HG03025 (cell line): ENCODE measurements around the gene CAPG.
A peak's percentile ranks its signal among the peaks of the same experiment; 100 is the strongest.
"Not testable (repeated sequence)": the region's sequence is repeated elsewhere in the genome, so short reads cannot be mapped to it uniquely, and the experiment has no call there.

Experiments used
- ATAC-seq: cut with Tn5 transposase; IDR thresholded peaks from one replicate; pipeline ENCODE4 v1.9.1; 2021; ENCODE audit warnings: mild to moderate bottlenecking, moderate library complexity; ENCODE audit not compliant: unreplicated experiment, low FRiP score

Gene CAPG

GRCh38 chr2:85421260-85422071 lies 11.3 kb upstream of the CAPG start:
- ATAC-seq: no peak

GRCh38 chr2:85420536-85421259 lies 10.5 kb upstream of the CAPG start:
- peak; percentile 48 for ATAC-seq

- no peak for ATAC-seq
These were observed 9.0 kb upstream of the CAPG start for GRCh38 chr2:85419009-85419675.

GRCh38 chr2:85418132-85419008 lies 8.2 kb upstream of the CAPG start, which contains the start of gene SH2D6:
Gene SH2D6, plus strand, starts transcription at chr2:85418714. Its CDS starts 10,752 bp downstream, at chr2:85429466.
- peak; percentile 82 for ATAC-seq

- no peak for ATAC-seq
These were observed 5.9 kb upstream of the CAPG start for GRCh38 chr2:85415980-85416650.

GRCh38 chr2:85414761-85415553 lies 4.8 kb upstream of the CAPG start:
- ATAC-seq: no peak

GRCh38 chr2:85414421-85414759 lies 4.2 kb upstream of the CAPG start:
- not testable (repeated sequence) for ATAC-seq

- no peak for ATAC-seq
These were observed 3.6 kb upstream of the CAPG start for GRCh38 chr2:85413592-85414420.

GRCh38 chr2:85411405-85411748 lies 1.2 kb upstream of the CAPG start:
- ATAC-seq: no peak

- peak; percentile 5 for ATAC-seq
These were observed 628 bp upstream of the CAPG start for GRCh38 chr2:85410584-85411404.

GRCh38 chr2:85405201-85406059 lies 4.7 kb downstream of the CAPG start:
- no peak for ATAC-seq

- no peak for ATAC-seq
These were observed 8.3 kb downstream of the CAPG start for GRCh38 chr2:85401844-85402243.

- no peak for ATAC-seq
These were observed 8.7 kb downstream of the CAPG start for GRCh38 chr2:85401464-85401805.

GRCh38 chr2:85400541-85401463 lies 9.4 kb downstream of the CAPG start:
- ATAC-seq: no peak

- no peak for ATAC-seq
These were observed 10.1 kb downstream of the CAPG start for GRCh38 chr2:85400023-85400422.

GRCh38 chr2:85399183-85399455 lies 11.0 kb downstream of the CAPG start:
- ATAC-seq: no peak
